ENCODE measurements around the gene PTPN12.
"Not testable (repeated sequence)": the region's sequence is repeated elsewhere in the genome, so short reads cannot be mapped to it uniquely, and the experiment has no call there.

The PTPN12 gene

GRCh38 chr7:77580762-77581350 lies 43.8 kb downstream of the PTPN12 start:
- DNase-seq = peak; percentile 20

GRCh38 chr7:77587272-77587671 lies 50.2 kb downstream of the PTPN12 start:
- DNase-seq = no peak

GRCh38 chr7:77600952-77601351 lies 63.9 kb downstream of the PTPN12 start:
- DNase-seq = no peak

- DNase-seq = no peak
These were observed 69.5 kb downstream of the PTPN12 start for GRCh38 chr7:77606562-77606961.

- no peak for DNase-seq
These were observed 82.2 kb downstream of the PTPN12 start for GRCh38 chr7:77619314-77619713.

- no peak for DNase-seq
These were observed 89.7 kb downstream of the PTPN12 start for GRCh38 chr7:77626586-77627308.

GRCh38 chr7:77627309-77627676 lies 90.2 kb downstream of the PTPN12 start:
- DNase-seq = no peak

- no peak for DNase-seq
These were observed 92.7 kb downstream of the PTPN12 start for GRCh38 chr7:77629797-77630196.

- DNase-seq = no peak
These were observed 94.7 kb downstream of the PTPN12 start for GRCh38 chr7:77631820-77632219.

- DNase-seq = no peak
These were observed 107.7 kb downstream of the PTPN12 start for GRCh38 chr7:77644774-77645173.

- DNase-seq = no peak
These were observed 111.7 kb downstream of the PTPN12 start for GRCh38 chr7:77648742-77649338.

- DNase-seq = no peak
These were observed 112.7 kb downstream of the PTPN12 start for GRCh38 chr7:77649716-77650349.

GRCh38 chr7:77651575-77652162 lies 114.6 kb downstream of the PTPN12 start:
- DNase-seq = no peak

GRCh38 chr7:77652826-77653225 lies 115.7 kb downstream of the PTPN12 start:
- DNase-seq = not testable (repeated sequence)

GRCh38 chr7:77653572-77653971 lies 116.5 kb downstream of the PTPN12 start:
- no peak for DNase-seq

GRCh38 chr7:77655356-77655755 lies 118.3 kb downstream of the PTPN12 start:
- DNase-seq = no peak

GRCh38 chr7:77655836-77656455 lies 118.9 kb downstream of the PTPN12 start:
- no peak for DNase-seq

GRCh38 chr7:77657427-77658224 lies 120.5 kb downstream of the PTPN12 start:
- DNase-seq = no peak

GRCh38 chr7:77658928-77659327 lies 121.8 kb downstream of the PTPN12 start:
- DNase-seq = no peak

GRCh38 chr7:77661816-77662215 lies 124.7 kb downstream of the PTPN12 start:
- no peak for DNase-seq

- DNase-seq = no peak
These were observed 125.8 kb downstream of the PTPN12 start for GRCh38 chr7:77662869-77663268.

- DNase-seq = no peak
These were observed 127.6 kb downstream of the PTPN12 start for GRCh38 chr7:77664715-77665114.
